Upper lobe of right lung (tissue), 1 donor: ENCODE measurements around the gene BCO2. TPM values are rescaled to one million over a fixed set of nuclear protein-coding genes. Genes with fewer than 3 reads are reported as not detected.
"Not testable (repeated sequence)": the region's sequence is repeated elsewhere in the genome, so short reads cannot be mapped to it uniquely, and the experiment has no call there.

Experiments
- ATAC-seq: fragments of 200-7000 bp; cut with Tn5 transposase; one replicate; pipeline ENCODE4 v1.9.1; 2020; ENCODE audit warnings: mild to moderate bottlenecking, moderate library complexity
- DNase-seq: peaks from one replicate; pipeline ENCODE4 v3.0.0-alpha.2; 2020
- H3K27ac ChIP-seq: fragments of 200-600 bp; one replicate; pipeline ENCODE4 v1.8.0; 2022
- H3K27me3 ChIP-seq: fragments of 200-600 bp; one replicate; pipeline ENCODE4 v1.8.0; 2022; ENCODE audit warnings: mild to moderate bottlenecking
- H3K36me3 ChIP-seq: fragments of 200-600 bp; one replicate; pipeline ENCODE4 v1.8.0; 2022
- H3K4me1 ChIP-seq: fragments of 200-600 bp; one replicate; pipeline ENCODE4 v1.8.0; 2022
- H3K4me3 ChIP-seq: fragments of 200-600 bp; one replicate; pipeline ENCODE4 v1.8.0; 2022; ENCODE audit warnings: mild to moderate bottlenecking
- H3K9me3 ChIP-seq: fragments of 200-600 bp; one replicate; pipeline ENCODE4 v1.8.0; 2022
- CTCF ChIP-seq: fragments of 200-600 bp; IDR thresholded peaks from one replicate; pipeline ENCODE4 v1.8.0; 2022; ENCODE audit warnings: antibody characterized with exemption
- intact Hi-C: fragments of 100-400 bp; cut with DNase I; formaldehyde crosslinking; loops from one replicate; pipeline ENCODE4 v1.11.0; 2022
- total RNA-seq: library from RNA; stranded (reverse); fragmentation: NEBNext Ultra II Directional; extraction: Animal tissue kit (Norgen Biotek cat#: 25700); gene quantifications from one replicate; pipeline ENCODE4 v1.2.1, GENCODE V29; 2021
- donor health status: DM: no; HTN: yes; CAD: no; lungs with severe emphysema.

Gene BCO2
- total RNA-seq, 1 donor from 2014 or later: 7.7 TPM

- no peak for TF ChIP-seq CTCF
- DNase-seq (no peak), ATAC-seq (peak; percentile 26)
- peak overlapping the region; percentile 59 for H3K27ac ChIP-seq
- H3K27me3 ChIP-seq: no peaks in the 10 kb centered on the region
- no peaks in the 10 kb centered on the region for H3K9me3 ChIP-seq
- H3K4me3 ChIP-seq: no peak overlapping the region
- peaks cover 2% of the 10 kb centered on the region for H3K36me3 ChIP-seq
- intact Hi-C loops: no loop called here
- H3K4me1 ChIP-seq: peaks cover 15% of the 10 kb centered on the region
Measured at GRCh38 chr11:112159098-112160065, 15.9 kb upstream of the BCO2 start.

GRCh38 chr11:112160091-112160848 is 15.0 kb upstream of the BCO2 start:
- ATAC-seq (no peak), DNase-seq (no peak)
- Histone ChIP-seq H3K4me1 (peaks cover 15% of the 10 kb centered on the region), H3K27me3 (no peaks in the 10 kb centered on the region), H3K36me3 (no peaks in the 10 kb centered on the region), H3K9me3 (no peaks in the 10 kb centered on the region), H3K4me3 (peak overlapping the region; percentile 5), H3K27ac (peak overlapping the region; percentile 59)
- intact Hi-C loops: no loop called here
- no peak for TF ChIP-seq CTCF

GRCh38 chr11:112161012-112161411 is 14.3 kb upstream of the BCO2 start:
- intact Hi-C loops: no loop called here
- ATAC-seq (peak; percentile 7), DNase-seq (no peak)
- H3K27me3 ChIP-seq: no peaks in the 10 kb centered on the region
- TF ChIP-seq CTCF: no peak
- H3K4me1 ChIP-seq: peaks cover 15% of the 10 kb centered on the region
- no peaks in the 10 kb centered on the region for H3K9me3 ChIP-seq
- H3K27ac ChIP-seq: no peak overlapping the region
- H3K36me3 ChIP-seq: no peaks in the 10 kb centered on the region
- no peak overlapping the region for H3K4me3 ChIP-seq

GRCh38 chr11:112162200-112162599 is 13.1 kb upstream of the BCO2 start:
- intact Hi-C loops, ATAC-seq: not testable (repeated sequence)
- H3K27ac ChIP-seq: peak overlapping the region; percentile 74

GRCh38 chr11:112162761-112163546 is 12.4 kb upstream of the BCO2 start:
- H3K9me3 ChIP-seq: no peaks in the 10 kb centered on the region
- peak; percentile 21 for ATAC-seq
- peak overlapping the region; percentile 42 for H3K4me3 ChIP-seq
- TF ChIP-seq CTCF: no peak
- DNase-seq: no peak
- no peaks in the 10 kb centered on the region for H3K36me3 ChIP-seq
- no peaks in the 10 kb centered on the region for H3K27me3 ChIP-seq
- no peaks in the 10 kb centered on the region for H3K4me1 ChIP-seq
- H3K27ac ChIP-seq: peak overlapping the region; percentile 74
- intact Hi-C loops: no loop called here

More at GRCh38 chr11:112162200-112162599, 13.1 kb upstream of the BCO2 start:
- not testable (repeated sequence) for H3K9me3 ChIP-seq, DNase-seq, H3K4me1 ChIP-seq, H3K27me3 ChIP-seq, H3K36me3 ChIP-seq
- peak overlapping the region; percentile 42 for H3K4me3 ChIP-seq
